Stimulated activated CD4-positive, alpha-beta T cell treated with anti-CD3 and anti-CD28 coated beads, Interleukin-4, amount 100 ng/mL, for 4 hours (primary cell): ENCODE data around the gene TLE5.
"Not testable (repeated sequence)": the region's sequence is repeated elsewhere in the genome, so short reads cannot be mapped to it uniquely, and the experiment has no call there.

Experiments used
- DNase-seq, 2 experiments: peaks; one replicate each; pipeline ENCODE4 v3.0.0-alpha.2; 2020

Gene TLE5

DNA sequence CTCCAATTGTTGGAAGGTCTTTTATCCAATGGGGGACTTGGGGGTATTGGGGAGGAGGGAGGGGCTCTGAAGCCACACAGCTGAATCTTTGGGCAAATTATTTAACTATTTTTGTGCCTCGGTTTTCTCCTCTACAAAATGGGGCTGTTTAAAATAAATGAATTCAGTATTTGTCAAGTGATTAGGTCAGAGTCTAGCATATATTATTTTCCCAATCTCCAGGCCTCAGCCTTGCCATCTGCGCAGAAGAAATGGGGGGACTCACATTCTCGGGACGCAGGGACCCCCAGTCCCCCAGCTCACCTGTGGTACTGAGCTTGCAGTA lies 1.5 kb downstream of the TLE5 start:
- no peak for DNase-seq

DNA sequence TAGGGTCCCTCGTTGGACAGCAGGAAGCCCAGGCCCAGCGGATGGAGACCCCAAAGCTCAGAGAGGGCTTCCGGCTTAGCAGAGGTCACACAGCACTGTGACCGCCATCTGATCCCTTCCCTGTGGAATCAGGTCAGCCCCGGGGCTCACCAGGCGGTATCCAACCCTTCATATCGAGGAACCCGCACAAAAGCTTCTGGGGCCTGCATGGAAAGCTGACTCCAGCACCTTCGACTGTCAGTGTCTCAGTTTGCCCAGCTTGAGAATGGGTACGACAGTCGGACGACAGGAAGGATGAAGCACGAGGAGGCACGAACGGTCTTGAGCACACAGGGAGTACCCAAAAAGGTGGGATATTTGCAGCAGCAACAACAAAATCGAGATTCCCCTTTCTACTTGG lies 2.6 kb downstream of the TLE5 start:
- DNase-seq = no peak

DNA sequence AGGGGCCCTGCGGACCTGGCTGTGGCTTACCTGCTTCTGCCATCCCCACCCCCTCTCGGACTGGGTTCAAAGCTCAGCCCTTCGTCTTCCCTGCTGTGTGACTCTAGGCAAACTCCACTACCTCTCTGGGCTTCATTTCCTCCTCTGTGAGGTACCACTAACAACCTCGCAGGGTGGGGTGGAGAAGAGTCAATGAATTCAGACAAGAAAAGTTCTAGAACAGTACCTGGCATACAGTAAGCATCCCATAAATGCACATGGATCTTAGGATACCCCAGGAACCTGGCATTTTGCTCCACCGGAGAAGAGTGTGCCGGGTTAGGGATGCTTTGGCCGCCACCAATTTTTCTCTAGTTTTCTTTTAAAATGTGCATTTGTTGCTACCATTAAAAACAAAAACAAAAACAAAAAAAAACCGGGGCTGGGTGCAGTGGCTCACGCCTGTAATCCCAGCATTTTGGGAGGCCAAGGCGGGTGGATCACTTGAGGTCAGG lies 3.4 kb downstream of the TLE5 start:
- DNase-seq = no peak

DNA sequence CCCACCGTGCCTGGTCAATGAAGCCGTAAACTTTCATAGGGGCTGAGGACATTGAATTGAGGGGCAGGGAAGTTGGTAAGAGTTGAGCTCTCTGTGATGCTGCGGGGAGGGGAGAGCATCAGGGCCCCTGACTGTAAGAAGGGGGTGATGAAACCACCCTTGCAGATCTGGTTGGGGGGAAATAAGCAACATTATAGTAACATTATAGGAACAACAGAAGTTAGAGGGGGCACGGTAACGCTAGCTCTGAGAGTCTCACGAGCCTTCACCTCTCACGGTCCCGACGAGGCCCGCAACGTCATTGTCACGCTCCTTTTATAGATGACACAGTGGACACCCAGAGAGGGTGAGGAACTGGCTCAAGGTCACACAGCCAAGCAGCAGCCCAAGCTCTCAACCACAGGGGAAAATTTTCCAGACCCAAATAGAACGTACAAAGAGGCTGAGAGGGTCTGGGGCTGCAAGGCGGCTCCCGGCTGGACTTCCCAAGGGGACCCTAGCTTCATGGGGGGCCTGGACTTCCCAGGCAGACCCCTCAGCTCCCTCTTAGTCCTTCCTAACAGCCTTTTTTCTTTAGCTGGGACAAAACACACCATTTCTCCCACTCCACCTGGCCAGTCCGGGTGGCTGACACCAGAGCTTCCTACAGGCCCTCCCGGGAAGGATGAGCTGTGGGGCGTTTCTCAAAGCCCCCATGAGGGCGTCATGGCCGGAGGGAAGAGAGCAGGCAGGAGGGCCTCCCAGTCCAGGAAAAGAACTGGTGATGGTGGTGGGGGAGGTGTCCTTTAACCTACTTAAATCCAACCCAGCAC lies 4.1 kb downstream of the TLE5 start:
- no peak for DNase-seq

DNA sequence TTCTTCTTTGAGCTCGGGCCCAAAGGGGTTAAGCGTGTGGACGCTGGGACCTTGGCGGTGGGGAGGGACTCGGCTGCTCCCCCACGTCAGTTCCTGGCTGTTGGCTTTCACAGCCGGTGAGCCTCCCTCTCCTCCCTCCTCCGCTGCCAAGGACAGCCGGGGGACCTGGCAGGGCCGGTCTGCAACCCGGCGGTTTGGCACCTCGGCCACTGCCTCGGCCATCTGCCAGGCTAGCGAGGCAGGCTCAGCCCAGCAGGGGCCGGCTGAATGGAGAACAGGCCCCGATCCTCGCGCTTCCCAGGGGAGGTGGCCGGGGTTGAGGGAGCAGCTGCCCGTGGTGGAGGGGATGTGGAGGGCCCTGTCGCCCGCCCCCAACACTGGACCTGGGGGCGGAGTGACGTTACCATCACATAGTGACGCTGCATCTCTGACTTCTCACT lies 5.0 kb downstream of the TLE5 start:
- no peak for DNase-seq

DNA sequence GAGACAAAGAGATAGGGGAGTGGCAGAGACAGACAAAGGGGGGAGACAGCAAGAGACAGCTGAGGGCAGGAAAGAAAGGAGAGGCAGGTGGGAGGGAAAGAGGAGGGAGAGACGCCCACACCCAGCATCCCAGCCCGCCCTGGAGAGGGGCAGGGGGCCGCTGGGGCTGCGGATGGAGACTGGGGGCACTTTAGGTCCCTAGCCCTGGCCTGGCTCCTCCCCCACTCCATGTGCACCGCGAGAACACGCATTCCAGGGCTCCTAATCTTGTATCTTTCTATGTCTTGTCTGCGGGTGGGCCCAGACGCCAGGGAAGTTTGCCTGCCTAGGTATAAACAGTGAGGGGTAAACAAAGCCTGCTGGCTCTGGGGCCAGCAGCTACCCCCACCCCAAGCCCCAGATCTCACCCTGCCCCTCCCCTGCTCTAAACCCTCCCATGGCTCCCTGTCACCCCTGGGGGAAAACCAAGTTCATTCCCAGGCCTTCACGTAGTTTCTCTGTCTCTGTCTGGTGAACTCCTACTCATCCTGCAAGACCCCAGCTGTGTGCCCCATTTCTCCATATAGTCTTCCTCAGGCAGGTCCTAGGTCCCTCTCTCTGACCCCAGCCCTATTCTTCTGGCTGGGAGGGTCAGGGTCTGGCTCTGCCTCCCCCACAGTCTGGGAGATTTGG lies 5.7 kb downstream of the TLE5 start:
- no peak for DNase-seq

DNA sequence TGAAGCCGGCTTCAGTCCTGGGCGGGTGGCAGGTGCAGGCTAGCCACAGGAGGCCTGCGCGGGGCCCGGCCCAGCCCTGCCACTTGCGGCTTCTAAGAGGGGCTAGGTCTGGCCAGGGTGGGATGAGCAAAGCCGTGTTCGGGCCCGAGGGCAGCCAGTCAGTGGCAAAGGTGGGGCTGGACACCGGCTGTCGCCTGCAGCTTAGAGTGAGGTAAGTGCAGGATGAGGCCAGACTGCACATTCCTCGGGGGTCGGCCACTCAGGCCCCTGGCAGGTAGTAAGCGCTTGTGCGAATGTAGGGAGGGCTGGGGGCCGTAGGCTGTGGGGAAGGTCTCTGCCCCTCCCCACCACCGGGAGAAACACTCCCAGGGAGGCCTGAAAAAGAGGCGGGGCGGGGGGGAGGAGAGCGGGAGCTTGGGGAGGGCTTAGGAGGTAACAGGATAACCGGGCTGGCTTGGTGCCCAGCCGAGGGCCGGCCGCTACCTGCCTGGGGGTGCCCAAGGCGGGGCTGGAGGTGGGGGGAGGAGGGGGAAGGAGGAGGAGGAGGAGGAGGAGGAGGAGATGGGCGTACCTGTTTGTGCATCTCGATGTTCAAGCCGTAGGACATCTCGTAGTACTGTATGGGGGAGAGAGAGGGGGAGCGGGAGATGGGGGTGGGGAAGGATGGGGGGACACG lies 6.4 kb downstream of the TLE5 start:
- DNase-seq = no peak

DNA sequence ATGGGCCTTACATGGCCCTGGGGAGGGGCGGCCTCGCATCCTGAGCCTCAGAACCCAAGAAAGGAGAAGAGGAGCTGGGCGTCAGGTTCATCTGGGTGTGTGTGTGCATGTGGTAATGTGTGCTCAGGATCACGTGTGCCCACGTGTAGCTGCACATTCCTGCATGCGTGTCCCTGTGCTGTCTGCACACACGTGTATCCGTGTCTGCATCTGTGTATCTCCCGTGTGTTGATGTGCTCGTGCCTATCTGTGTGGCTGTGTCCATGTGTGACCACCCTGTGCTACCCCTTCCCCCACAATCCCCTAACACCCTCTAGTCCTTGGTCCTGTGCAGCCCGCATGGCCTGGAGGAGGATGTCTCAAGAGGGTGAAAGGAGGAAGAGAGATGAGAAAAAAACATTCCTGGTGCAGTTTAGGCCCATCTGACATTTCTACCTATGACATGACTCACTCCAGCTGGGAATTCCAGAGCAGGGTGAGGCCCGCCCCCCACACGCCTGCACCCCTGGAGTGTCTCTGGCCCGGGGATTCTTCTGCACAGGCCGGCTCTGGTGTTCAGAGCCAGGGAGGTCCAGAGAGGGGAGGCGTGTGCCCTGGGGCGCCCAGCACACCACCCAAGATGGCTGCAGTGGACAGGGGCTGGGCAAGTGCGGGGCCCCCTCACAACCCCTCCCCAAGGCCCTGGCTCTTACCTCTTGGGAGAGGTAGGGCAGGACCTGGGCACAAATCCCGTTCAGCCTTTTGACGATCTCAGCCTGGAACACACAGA lies 7.1 kb downstream of the TLE5 start:
- no peak for DNase-seq

DNA sequence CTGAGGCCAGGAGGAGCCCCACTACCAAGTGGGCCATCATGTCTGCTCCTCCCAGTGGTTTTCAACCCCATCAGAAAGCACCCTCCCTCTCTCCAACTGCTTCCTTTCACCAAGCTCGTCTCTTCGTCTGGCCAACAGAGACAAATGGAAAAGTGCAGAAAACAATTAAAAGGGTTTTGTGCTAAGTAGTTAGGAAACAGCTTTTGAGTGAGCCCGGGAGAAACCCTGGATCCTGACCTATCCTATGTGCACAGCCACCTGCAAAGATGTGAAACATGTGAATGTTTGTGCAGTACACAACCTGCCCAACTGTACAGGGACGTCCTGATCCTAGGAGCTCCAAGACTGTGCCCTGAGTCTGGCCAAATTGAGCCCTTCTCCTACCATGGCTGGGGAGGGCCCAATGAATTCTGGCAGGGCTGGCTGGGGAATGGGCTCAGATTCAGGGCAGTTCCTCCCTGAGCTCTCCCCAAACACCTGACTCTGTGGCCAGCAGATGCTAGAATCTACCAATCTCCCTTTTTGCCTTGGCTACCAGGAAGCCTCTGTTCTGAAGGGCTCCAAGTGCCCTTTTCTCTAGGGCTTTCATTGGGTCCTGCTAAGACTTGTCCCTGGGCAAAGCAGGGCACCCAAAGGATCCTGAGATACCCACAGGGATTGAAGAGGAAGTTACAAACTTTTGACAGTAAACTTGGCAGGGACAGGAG lies 7.9 kb downstream of the TLE5 start:
- DNase-seq = no peak

DNA sequence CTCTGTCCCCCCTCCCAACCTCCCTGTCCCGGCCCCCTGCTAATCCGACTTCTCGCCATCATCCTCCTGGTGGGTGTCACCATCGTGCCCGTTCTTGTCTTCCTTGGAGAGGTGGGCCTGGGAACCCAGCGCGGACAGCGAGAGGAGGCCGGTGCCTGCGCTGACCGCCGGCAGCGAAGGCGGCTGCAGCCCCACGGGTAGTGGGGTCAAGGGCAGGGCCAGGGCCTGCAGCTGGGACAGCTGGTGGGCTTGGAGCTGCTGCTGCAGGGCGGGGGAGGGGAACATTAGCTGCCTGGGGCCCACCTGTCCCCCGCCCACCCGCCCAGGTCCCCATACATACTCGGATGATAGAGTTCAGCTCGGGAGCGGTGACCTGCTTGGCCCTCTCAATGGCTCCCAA lies 8.5 kb downstream of the TLE5 start:
- no peak for DNase-seq

DNA sequence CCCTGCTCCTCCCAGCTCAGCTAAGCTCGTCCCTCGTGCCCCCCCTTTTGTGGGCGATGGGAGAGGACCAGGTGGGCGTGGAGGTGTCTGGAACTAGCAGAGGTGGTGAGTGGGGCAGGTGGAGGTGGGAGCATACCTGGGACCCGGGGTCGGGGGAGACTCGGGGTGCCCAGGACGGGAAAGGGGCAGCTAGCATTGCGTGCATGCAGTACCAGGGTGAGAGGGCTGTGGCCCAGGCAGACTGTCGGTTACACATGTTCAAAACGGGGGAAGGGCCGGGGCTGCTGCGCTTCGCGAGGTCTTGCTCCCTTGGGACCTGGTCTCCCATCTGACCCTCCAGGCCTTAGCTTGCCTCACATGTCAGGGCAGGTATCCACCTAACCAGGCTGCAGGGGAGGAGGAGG lies 9.1 kb downstream of the TLE5 start:
- DNase-seq = no peak

DNA sequence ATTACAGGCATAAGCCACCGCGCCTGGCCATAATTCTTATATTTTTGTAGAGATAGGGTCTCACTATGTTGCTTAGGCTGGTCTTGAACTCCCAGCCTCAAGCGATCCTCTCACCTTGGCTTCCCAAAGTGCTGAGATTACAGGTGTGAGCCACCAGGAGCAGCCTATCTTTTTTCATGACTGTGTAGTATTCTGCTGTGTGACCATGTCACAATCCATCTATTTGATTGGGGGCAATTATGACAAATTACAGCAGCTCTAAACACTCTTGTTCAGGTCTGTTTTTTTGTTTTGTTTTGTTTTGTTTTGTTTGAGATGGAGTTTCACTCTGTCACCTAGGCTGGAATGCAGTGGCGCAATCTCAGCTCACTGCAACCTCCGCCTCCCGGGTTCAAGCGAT lies 12.3 kb downstream of the TLE5 start:
- DNase-seq = not testable (repeated sequence)

DNA sequence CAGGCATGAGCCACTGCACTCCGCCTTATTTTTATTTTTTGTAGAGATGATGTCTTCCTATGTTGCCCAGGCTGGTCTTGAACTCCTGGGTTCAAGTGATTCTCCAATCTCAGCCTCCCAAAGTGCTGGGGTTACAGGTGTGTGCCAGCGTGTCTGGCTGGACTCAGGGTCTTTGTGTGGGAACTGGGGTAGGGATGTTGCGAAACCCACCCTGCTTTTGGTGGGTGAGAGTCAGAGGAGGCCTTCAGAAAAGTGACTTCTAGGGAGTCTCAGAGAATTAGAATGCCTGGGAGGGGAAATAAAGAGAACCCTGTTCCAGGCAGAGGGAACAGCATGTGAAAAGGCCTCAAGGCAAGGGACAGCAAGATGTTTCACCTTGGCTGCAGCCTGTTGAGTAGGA lies 13.2 kb downstream of the TLE5 start:
- no peak for DNase-seq

DNA sequence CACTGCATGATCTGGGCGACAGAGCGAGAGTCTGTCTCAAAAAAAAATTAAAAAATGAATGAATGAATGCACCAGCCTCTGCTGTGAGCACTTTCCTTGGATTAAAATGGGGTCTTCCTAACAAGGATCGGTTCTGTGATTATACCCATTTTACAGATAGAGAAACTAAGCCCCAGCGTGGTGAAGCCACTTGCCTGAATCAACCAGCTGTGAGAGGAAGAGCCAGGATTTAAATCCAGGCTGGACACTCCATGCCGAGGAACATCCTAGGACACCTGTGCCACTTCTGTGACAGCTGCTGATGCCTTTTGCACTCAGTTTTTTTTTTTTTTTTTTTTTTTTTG lies 14.1 kb downstream of the TLE5 start:
- no peak for DNase-seq

DNA sequence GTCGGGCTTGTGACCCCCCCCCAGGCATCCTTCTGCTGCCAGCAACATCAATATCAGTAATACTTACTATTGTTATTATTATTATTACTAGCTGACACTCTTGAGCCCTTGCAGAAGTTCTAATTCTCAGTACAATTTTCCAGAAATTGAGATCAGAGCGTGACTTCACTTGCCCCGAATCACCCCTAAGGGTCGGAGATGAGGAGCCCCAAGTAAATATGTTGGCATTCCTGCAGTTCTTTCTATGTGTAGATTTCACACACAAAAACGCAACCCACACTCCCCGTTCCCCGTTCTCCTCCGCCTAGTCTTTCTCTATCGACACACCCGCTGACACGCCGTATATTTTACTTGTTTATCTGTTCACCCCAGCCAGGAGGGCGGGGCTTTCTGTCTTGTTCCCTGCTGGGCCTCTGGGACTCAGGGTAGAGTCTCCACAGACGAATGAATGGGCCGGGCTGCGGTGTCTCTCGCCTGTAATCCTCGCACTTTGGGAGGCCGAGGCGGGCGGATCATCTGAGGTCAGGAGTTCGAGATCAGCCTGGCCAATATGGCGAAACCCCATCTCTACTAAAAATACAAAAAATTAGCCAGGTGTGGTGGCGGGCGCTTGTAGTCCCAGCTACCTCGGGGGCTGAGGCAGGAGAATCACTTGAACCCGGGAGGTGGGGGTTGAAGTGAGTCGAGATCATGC lies 14.7 kb downstream of the TLE5 start:
- peak; percentile 52 to 64 for DNase-seq

DNA sequence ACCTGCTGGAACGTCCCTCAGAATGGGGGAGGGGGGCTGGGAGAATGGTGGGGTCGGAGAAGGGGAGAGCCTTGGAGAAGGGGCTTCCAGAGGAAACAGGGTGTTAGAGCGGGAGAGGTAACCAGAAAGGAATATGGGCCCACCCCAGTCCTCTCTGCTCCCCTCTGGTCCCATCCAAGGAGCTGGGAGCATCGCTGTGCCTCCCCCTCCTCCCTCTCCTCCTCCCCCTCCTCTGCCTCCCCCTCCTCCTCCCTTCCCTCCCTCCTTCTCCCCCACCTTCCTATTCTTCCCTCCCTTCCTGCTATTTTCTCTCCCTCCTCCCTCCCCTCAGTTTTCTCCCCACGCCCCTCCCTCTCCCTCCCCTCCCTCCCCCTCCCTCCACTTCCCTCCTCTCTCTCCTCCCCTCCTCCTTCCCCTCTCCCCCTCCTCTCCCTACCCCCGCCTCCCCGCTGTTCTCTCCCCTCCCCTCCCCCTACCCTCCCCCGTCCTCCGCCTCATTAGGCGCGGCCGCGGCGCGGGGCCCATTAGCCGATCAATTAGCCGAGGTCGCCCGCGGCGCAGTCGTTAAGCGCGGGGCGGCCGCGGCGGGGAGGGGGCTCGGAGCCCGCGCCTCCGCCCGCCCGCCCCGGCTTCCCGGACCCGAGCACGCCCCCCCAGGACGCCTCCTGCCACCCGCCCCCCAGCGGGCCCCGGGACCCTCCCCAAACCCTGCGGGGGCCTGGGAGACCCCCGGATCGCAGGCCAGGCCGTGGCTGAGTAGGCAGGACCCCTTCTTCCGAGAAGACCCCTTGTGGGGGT lies 15.4 kb downstream of the TLE5 start:
- DNase-seq = no peak

DNA sequence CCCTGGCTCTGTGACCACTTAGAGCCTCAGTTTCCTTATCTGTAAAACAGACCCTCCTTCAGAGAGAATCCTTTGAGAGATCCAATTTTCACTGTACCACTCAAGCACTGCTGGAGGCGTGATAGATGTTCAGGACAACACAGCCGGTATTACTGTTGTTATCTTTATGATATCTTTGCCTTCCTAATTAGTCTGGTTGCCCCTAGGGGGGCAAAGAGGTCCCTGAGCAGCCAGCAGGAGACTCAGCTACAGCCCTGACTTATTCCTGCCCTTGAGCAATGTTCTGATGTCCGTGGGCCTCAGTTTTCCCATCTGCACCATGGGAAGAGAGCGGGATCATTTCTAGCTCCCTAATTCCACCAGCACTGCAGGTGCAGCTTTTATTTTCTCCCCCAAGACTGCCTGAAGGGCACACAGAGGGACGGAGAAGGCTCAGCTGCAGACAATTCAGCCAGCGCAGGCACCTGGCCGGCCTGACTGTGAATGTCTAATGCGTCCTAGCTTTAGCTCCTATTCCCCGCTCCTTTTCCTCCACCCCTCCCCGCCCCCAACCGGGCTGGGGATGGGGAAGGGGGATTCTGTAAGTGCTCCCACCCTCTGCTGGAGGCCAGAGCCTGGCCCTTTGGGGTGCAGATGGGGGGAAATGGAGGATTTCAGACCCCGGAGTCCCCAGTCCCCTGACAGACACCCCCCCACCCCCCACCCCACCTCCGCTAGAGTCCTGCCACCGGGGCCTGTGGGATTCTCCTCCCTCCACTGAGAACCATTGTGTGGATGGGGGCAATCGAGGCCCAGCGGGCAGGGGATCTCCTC lies 16.2 kb downstream of the TLE5 start:
- DNase-seq = no peak

DNA sequence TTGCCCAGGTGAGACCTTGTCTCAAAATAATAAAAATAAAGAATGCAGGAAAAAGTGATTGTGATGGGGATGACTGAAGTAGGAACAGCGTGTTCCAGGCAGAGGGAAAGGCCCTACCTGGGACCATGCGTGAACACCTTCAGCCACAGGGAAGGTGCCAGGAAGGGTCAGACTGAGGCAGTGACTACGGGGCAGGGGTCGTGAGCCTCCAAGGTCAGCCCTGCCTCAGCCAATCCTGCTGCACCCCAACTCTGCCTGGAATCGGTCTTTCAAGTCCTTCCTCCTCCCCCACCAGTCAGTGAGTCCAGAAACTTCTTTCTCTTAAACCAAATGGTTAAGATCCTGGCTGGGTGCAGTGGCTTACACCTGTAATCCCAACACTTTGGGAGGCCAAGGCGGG lies 17.1 kb downstream of the TLE5 start:
- no peak for DNase-seq

DNA sequence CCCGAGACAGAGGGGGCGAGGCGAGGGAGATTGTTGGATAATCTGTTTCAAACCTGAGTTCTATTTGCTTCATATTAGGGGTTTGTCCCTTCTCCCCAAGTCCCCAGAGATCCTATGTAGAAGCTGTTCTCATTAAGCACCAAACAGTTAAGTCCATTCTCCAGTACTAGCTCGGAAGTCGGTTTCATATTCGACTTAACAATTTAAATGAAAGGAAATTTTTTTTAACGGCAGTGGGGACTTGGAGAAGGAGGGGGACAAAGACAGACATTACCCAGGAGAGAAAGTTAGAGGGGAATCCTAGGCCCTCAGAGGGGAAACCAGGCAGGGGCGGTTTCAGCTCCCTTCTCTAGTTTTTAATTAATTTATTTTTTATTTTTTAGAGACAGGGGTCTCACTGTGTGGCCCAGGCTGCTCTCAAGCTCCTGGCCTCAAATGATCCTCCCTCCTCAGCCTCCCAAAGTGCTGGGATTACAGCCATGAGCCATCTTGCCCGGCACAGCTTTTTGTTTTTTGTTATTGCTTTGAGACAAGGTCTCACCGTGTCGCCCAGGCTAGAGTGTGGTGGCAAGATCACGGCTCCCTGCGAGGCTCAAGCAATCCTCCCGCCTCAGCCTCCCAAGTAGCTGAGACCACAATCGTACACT lies 19.6 kb downstream of the TLE5 start:
- DNase-seq = no peak
